ENCODE measurements around the gene PIGX.
A peak's percentile ranks its signal among the peaks of the same experiment; 100 is the strongest.

PIGX gene

DNA sequence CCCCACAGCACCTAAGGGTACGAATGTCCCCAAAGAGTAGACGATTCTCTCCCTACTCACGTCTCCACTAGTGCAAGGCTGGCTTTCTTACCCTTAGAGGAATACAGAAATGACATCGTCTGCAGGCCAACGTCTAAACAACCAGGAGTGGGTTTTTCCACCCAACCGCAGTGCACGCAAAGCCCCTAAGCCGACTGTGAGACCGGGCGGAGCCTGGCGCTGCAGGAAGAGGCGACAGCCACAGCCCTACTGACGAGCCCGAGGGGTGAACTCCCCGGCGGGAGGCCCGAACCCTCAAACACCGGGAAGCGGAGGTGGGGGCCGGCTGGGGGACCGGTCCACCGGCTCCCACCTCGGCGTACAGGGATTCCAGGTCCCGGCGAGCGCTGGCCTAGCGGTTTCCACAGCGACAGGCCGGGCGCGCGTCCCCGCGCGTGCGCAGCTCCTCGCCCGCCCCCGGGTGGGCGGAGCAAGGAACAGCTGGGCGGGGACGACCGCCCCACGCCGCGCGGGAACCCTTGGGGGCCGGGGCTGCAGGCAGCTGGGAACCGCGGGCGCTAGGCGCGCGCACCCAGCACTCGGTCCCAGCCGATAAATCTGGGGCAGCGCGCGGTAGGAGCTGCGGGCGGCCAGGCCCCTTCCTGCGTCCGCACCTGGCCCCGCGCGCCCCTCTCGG, at the start of gene PIGX, which contains the start of gene CEP19:
TSS of gene PIGX (plus strand) at position 540 of the 676 bp plus-strand sequence.
TSS of gene CEP19 (minus strand) at position 413 of the 676 bp plus-strand sequence. CDS start 3,593 bp downstream, outside the sequence.
- DNase-seq (ENCODE audit: low read depth): peak; percentile 81

DNA sequence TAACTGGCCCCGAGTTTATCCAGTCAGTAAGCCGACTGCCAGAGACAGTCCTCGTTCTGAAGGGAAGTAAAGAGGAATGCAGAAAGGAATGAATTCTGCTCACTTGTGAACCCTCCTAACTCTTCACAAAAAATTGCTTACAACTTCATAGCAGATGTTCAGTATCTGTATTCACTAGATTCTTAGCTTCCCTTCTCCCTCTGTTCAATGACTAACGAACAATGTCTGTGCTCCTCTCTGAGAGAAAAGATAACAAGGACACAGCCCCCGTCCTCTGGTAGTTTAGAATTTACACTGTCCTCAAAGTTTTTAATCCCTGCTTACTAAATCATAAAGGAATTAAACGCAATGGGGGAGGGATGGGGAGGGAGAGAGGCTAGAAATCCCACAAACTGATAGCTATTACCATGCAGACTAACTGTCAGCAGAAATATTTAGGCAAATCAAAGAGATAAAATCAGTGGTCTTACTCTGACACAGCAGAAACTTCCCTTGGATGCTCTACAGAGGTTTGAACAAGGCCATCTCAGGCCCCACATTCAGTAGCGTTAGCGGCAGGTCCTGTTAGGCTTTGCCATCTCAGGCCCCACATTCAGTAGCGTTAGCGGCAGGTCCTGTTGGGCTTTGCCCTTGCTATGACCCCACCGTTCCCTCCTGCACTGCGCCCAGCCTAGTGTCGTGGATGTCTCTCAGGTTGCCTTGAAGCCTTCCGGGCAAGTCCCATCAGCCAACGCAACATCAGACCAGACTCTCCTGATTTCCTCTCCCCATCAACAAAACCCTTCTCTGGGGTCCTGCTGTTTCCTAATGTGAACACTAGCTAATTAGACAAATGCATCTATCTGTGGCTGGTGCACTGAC, 49.2 kb upstream of the PIGX start:
- DNase-seq (ENCODE audit: low read depth): no peak

DNA sequence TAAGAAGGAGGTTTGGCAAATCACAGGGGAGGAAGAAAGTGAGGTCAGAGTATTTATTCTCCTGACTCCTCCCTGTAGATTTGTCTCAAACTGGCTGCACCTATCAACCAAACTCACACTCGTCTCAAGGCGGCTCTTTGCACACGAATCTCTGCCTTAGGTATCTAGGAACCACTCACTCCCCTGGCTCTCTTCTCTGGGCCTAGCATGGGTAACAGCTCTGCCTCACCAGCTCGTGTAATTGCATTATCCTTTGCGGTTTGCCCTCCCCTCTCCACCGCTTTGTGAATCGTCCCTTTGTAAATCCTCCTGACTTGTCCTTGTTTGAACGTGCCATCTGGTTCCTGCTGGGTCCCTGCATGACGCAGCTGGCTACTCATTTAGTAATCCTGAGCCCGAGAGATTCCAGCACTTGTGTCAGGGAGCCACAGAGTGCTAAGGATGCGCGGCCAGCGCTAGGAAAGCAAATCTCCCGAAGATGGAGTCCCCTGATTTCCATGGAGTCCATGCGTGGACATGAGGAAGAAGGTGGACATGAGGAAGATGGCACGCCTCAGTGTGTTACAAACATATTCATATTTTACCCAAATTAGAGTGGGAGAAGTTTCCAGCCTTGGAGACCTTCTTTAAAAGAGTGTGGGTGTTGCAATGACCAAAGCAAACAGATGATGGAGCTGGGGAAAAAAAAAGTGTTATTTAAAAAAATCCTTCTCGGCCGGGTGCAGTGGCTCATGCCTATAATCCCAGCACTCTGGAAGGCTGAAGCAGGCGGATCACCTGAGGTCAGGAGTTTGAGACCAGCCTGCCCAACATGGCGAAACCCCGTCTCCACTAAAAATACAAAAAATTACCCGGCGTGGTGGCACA, 45.9 kb upstream of the PIGX start:
- no peak for DNase-seq (ENCODE audit: low read depth)

DNA sequence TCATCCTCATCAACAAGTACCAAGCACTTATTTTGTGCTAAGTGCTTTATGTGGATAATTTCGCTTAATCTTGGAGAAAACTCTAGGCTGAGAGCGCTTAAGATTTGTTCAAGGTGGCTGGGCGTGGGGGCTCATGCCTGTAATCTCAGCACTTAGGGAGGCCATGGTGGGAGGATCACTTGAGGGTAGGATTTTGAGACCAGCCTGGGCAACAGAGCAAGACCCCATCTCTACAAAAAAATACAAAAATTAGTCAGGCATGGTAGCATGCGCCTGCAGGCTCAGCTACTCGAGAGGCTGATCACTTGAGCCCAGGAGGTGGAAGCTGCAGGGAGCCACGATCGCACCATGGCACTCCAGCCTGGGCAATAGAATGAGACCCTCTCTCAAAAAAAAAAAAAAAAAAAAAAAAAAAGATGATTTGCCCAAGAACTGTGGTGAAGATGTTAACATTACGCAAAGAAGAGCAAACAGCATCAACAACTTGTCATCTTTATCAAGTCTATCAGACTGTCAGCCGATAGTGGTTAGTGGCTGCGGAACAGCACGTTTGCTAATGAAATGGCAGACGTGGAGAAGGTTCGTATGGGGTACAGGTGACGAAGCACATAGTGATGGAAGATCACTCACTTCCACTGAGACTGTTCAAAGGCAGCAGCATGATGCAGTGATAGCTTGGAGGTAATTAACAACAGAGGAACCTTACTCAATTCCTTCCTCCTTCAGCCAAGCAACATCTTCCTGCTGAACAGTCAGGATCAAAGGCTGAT, 44.9 kb upstream of the PIGX start:
- DNase-seq (ENCODE audit: low read depth): no peak

DNA sequence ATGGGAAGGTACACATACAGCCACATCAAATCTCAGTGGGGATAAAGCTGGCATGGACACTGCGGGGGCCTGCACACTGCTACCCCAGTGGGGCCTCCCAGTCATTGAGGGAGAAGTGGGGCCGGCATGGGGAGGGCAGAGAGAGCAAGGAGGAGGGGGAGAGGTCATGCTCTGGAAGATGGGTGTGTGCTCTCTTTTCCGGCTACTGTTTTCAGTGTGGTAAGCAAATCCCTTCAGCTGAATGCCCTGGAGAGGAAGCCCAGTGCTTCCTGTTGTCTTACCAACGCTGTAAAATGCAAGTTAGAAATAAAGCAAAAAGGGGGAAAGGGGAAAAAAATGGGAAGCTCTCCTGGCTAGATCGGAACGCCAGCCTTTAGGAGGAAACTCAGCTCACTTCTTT, 41.8 kb upstream of the PIGX start:
- DNase-seq (ENCODE audit: low read depth): no peak

DNA sequence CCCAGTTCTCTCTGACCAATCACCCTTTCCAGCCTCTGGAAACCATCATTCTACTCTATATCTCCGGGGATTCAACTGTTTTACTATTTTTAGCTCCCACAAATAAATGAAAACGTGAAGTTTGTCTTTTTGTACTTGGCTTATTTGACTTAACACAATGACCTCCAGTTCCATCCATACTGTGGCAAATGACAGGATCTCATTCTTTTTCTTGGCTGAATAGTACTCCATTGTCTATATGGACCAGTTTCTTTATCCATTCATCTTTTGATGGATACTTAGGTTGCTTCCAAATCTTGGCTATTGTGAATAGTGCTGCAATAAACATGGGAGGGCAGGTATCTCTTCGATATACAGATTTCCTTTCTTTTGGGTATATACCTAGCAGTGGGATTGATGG, 38.5 kb upstream of the PIGX start:
- DNase-seq (ENCODE audit: low read depth): no peak

DNA sequence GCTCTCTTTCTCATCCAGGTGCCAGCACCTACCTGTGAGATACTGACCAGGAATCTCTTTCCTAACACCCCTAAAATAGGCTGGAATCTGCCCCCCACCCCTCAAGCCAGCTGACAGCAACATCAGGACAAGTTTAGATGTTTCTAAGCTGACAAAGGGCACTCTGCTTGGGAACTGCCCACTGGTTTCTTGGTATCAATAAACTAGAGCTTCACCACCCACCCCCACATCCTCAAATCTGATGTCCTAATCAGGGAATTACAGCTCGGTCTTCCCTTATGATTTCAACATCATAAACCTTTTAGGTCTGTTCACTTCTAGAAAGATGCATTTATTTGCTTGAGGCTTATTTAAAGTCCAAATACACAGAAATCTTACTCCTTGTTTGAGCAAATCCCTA, 34.8 kb upstream of the PIGX start:
- DNase-seq (ENCODE audit: low read depth): no peak

DNA sequence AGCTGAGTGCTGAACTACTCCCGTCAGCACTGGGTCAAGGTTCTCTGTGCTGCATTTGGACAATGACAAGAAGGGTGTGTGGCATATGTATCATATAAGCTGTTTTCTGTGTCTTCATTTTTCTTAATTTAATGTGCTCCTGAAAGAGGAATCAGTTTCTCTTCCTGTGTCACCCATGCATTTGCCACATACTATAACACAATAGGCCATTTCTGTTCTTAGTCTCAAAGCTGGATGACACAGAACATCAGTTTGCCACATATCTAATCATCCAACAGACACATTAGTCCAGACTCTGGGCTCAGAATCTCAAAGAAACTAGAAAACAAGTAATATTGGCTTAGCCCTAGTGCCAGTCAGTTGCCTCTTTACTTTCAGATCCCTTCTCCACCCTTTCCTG, 34.2 kb upstream of the PIGX start:
- no peak for DNase-seq (ENCODE audit: low read depth)

DNA sequence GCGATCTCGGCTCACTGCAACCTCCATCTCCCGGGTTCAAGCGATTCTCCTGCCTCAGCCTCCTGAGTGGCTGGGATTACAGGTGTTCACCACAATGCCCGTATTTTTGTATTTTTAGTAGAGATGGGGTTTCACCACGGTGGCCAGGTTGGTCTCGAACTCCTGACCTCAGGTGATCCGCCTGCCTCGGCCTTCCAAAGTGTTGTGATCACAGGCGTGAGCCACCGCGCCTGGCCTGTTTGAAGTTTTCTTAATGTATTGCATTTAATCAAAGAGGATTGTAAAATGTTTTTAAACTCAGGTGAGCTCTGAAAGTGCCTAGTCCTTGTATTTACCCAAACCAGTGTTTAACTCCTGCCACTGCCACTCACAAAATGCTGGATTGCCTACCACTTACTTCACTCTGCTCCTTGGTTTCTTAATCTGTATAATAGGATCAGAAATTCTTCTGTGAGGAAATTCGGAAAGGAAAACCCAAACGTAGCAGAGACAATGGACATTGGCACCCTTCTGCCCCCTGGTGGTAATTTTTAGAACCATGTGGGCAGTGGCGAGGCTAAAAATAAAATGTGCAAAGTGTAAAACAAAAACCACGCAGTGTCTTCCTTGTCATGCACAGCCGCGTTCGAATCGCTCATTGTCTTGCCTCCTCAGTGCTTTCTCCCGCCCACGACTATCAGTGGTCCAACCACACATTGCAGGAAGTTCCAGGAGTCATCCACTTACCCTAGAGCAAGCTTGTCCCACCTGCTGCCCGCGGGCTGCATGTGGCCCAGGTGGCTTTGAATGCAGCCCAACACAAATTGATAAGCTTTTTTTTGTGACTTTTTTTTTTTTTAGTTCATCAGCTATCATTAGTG, 27.4 kb upstream of the PIGX start:
- peak; percentile 36 for DNase-seq (ENCODE audit: low read depth)

DNA sequence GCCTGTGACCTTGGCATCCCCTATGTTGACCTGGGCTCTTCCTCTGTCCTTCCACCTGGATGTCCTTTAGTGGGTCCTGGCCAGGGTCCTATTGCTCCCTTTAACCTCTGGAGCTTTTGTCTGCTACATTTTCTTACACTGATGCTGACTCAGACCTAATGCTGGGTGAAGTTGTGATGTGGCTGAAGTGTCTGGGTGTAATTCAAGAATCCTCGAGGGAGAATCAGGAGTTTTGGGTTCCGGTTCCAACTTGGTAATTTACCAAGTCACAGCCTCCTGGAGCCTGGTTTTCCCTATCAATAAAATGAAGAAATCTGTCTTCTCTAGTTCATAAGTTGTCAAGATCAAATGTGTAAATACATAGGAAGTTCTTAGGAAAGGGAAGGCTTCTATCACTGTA, 25.7 kb upstream of the PIGX start:
- DNase-seq (ENCODE audit: low read depth): no peak

DNA sequence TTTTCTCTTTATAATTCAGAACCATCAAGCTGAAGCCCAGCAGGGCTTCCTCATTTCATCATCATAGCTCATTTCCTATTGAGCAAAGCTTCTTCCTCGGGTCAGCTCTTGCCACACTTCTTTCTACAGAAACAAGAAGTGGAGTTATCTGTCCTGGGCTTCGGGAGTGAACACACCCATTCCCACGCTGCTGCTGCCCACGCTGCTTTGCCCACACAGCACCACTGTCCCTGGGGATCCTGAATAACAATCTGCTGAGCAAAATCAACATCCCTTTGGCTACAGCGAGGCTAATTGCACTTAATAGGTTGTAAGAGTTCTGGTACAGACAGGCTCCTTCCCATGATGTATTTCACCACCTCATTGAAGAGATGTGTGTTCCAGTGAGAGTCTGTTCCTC, 23.8 kb upstream of the PIGX start:
- no peak for DNase-seq (ENCODE audit: low read depth)

DNA sequence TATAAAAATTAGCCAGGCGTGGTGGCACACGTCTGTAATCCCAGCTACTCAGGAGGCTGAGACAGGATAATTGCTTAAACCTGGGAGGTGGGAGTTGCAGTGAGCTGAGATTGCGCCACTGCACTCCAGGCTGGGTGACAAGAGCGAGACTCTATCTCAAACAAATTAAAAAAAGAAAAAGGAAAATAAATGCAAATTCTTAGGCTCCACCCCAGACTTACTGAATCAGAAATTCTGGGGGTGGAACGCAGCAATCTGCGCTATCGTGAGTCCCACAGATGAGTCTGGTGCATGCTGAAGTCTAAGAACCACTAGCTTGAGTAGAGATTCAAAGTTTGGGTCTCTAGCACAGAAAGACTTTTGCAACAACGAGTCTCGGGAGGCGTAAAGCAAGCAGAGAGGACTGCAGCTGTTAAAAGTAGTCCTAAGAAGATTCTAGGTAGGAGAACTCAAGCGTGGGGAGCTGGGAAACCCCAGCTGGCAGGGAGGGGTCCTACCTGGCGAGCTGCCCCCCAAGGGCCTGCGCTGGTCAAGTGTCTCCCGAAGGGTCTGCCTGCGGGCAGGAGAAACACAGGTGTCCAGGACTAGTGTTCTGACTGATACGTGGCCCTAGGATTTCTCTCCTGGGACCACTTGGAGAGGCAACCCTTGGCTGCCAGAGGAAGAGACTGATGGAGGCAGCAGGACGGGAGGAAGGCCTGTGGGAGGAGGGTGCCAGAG, 22.1 kb upstream of the PIGX start:
- DNase-seq (ENCODE audit: low read depth): no peak

DNA sequence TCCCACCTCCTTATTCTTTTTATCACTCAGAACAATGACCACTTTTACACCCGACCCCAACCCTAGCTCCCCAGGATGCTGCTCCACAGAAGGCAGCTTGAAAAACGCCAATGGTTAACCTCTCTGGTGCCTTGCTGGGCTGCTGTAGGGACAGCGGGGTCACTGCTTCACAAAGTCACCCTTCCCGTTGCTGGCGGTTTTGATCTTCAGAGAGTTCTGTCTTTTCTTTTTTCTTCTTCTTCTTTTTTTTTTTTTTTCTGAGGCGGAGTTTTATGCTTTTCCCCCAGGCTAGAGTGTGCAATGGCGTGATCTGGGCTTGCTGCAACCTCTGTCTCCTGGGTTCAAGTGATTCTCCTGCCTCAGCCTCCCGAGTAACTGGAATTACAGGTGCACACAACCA, 20.8 kb upstream of the PIGX start:
- no peak for DNase-seq (ENCODE audit: low read depth)

DNA sequence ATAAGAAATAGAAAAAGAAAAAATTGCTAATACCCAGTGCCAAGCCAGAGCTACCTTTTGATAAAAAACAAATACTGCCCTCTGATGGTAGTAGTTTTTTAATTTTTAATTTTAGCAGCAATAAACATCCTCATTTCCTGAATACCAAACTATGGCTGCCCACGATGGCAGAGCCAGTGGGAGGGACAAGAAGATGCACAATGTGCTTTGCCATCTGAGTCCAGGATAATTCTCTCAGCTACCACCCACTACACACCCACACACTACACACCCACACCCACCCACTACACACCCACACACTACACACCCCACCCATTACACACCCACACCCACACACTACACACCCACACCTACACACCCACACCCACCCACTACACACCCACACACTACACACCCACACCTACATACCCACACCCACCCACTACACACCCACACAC, 18.0 kb upstream of the PIGX start:
- DNase-seq (ENCODE audit: low read depth): no peak

DNA sequence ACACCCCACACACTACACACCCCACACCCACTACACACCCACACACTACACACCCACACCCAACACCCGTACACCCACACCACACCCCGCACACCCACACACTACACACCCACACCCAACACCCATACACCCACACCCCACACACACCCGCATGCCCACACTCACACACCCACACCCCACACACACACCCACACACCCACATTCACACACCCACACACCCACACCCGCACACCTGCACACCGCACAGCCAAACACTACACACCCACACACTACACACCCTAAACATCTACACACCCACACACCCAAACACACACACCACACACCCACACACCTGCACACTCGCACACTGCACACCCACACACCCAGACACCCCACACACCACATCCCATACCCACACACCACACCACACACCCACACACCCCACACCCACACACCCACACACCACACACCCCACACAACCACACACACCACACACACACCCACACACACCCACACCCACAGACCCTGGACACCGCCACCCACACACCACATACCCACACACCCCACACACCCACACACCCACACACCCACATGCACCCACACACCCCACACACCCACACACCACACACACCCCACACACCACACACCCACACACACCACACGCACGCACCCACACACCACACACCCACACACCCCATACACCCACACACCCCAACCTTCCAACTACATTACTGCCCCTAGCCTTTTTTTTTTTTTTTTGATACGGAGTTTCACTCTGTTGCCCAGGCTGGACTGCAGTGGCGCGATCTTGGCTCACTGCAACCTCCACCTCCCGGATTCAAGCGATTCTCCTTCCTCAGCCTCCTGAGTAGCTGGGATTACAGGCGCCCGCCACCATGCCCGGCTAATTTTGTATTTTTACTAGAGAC, 17.0 kb upstream of the PIGX start:
- no peak for DNase-seq (ENCODE audit: low read depth)

DNA sequence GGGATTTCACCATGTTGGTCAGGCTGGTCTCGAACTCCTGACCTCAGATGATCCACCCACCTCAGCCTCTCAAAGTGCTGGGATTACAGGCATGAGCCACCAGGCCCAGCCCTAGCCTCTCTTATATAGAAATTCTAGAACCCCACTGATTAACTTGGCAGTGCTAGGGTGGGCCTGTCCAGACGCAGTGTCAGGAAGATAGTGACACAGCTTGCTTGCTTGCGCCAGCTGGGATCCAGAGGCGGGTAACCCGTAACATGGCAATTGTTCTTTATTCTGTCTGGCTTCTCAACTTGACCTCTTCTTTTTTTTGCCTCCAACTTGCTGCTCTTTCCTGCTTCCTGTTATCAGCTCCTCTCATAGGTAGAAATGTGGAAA, 16.3 kb upstream of the PIGX start:
- DNase-seq (ENCODE audit: low read depth): no peak

DNA sequence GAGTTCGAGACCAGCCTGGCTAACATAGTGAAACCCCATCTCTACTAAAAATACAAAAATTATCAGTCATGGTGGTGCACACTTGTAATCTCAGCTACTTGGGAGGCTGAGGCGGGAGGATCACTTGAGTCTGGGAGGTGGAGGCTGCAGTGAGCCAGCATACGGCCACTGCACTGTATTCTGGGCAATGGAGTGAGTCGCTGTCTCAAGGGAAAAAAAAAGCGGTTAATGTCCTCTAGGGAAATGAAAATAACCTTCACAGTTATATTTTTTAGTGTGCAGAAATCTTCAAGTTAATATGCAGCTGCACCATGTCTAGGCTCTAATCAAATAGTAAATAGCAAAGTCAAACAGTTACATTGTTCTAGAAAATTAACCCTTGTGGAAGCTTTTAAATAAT, 14.9 kb upstream of the PIGX start:
- DNase-seq (ENCODE audit: low read depth): no peak

DNA sequence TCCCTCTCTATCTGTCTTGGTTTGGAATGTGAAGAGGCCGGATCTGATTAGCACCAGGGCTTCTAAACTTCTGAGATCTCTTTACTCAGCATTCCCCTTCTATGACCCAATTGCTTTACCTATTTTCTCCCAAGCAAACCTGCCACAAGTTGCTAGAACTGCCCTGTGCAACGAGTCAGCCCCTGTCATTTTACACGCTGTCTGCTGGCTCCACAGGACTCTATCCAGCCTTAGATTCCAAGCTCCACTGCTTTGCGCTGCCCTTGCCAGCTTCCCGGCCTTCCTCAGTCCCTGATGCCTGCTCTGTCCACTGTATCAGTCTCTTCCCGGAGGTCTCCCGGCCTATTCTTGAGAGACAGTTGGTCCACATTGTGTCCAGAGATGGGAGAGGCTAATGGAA, 12.4 kb upstream of the PIGX start:
- no peak for DNase-seq (ENCODE audit: low read depth)

DNA sequence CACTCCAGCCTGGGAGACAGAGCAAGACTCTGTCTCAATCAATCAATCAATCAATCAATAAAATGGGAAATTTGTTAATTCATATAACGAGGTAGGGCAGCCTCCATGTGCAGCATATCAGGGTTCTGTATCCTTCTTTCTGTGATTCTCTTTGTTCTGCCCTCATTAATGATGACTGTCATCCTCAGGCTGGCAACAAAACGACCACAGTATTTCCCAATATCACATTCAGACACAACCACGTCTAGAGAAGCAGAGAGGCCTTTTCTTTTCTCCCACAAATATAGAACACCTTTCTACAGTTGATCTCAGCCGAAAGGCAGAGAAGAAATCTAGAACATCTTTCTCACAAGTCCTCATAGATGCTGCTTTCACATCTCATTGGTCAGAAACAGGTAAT, 11.4 kb upstream of the PIGX start:
- no peak for DNase-seq (ENCODE audit: low read depth)

Measured in stimulated activated CD8-positive, alpha-beta memory T cell treated with anti-CD3 and anti-CD28 coated beads, Interleukin-4, amount 100 ng/mL, for 24 hours (primary cell).